Measurements from ENCODE around the gene HIRA. TPM values are rescaled to one million over a fixed set of nuclear protein-coding genes. Genes with fewer than 3 reads are reported as not detected.

The HIRA gene
- total RNA-seq, 1 donor = 17.7 TPM

DNA sequence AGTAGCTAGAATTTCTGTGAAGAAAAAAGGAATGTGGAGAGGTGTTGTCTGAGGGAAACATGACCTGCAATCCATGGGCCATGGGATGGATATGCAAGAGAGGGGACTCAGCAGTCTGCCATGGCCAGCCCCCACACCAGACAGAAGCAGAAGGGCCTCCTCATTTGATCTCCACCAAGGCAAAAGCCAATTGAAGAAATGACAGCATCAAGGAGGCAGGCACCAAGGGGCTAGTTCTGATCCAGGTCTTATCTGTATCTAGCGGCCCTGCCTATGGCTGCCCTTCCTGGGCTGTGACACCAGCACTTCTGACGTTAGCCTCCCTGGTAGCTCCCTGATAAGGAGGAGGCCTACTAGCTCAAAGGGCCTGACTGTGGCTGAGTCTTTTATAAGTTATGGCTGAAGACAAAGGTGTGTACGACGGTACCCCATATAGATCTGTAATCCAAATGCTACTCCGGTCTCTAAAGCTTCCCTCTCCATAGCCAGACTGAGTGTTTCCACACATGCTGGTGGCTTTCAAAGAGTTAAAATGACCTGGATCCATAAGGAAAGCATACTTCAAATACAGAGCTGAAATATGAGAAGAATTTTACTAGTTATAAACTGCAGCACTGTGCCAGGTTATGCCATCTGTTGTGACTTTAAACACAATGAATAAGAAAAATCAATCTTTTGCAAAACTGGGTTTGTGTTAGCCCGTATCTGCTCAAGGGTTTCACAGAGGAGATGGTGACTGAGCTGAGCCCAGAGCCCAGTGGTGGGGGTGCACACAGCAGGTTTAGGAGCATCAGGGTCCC is 34.4 kb downstream of the HIRA start:
- no peak for DNase-seq (ENCODE audit: low read depth)
- TF ChIP-seq, protein P1, sequence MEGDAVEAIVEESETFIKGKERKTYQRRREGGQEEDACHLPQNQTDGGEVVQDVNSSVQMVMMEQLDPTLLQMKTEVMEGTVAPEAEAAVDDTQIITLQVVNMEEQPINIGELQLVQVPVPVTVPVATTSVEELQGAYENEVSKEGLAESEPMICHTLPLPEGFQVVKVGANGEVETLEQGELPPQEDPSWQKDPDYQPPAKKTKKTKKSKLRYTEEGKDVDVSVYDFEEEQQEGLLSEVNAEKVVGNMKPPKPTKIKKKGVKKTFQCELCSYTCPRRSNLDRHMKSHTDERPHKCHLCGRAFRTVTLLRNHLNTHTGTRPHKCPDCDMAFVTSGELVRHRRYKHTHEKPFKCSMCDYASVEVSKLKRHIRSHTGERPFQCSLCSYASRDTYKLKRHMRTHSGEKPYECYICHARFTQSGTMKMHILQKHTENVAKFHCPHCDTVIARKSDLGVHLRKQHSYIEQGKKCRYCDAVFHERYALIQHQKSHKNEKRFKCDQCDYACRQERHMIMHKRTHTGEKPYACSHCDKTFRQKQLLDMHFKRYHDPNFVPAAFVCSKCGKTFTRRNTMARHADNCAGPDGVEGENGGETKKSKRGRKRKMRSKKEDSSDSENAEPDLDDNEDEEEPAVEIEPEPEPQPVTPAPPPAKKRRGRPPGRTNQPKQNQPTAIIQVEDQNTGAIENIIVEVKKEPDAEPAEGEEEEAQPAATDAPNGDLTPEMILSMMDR (IDR thresholded peaks at IDR 0.05; ENCODE audit: insufficient read depth, low read length) = no peak

DNA sequence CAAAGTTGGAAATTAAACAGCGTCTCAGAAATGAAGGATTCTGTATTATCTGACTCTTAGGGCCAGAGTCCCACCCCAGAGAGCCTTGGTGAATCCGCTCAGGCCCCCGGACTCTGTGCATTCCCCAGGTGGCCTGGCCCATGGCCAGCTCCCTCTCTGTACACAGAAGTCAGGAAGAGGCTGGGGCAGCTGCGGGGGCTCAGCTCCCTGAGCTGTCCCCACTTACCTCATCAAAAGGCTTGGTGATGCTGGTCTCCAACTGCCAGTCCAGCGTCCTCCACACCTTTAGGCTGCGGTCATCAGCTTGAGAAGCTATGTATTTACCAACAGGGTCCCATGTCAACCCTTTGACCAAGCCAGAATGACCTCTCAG is 35.0 kb downstream of the HIRA start:
- TF ChIP-seq, protein P1 (IDR thresholded peaks at IDR 0.05; ENCODE audit: insufficient read depth, low read length) = no peak
- no peak overlapping the region for H3K4me3 ChIP-seq (ENCODE audit: low read depth, low read length)

More for the DNA sequence above, 34.4 kb downstream of the HIRA start:
- no peak overlapping the region for H3K4me3 ChIP-seq (ENCODE audit: low read depth, low read length)

DNA sequence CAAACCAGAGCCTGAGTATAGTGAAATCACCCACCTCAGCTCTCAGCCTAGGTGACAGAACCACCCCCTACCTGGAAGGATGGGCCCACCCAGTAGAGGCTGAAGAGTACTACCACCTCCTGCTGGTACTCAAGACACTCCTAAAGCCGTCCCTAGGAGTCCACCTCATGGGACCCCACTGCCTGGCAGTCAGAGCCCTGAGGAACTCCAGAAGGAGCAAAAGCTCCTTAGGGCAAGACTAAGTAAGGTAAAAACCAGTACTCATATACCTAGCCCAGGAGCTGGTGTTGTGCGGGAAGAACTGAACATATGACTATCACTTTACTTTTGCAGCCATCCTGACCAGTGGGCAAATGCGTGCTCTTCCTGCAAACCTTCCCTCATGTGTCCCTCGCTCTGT is 36.3 kb downstream of the HIRA start:
- TF ChIP-seq, protein P1 (IDR thresholded peaks at IDR 0.05; ENCODE audit: insufficient read depth, low read length) = no peak
- no peak overlapping the region for H3K4me3 ChIP-seq (ENCODE audit: low read depth, low read length)
- no peak for DNase-seq (ENCODE audit: low read depth)

More for the DNA sequence above, 35.0 kb downstream of the HIRA start:
- no peak for DNase-seq (ENCODE audit: low read depth)

DNA sequence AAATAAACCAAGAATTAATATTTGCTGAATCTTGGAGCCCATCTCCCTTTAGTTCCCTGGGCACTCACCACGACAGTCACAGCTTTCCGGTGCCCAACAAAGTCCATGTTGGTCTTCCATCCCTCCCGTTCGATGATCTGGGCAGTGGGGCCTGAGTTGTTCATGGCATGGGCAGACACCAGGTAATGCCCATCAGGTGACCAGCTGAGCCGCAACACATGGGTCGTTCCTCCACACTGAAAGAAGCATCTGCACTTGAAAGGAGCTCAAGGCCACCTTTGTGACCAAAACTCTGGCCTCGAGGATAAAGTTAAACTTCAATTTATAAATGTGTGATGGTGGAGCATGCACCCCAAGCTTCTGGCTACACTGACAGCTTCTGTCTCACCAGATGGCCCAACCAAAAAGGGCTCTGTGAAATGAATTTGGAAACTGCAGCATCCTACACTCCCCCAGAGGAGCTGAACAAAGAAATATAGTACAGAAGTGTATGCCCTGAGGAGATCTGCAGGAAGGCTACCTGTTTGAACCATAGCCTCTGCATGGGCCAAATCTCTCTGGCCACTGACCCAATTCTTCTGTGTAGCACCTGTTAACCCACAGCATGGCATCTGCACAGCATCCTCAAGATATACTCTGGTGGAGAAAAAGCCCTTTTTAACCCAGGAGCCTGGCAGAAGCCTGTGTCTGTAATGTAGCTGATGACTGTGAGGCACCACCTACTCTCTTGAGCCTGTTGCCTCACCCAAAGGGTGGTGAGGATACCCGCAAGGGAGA is 37.1 kb downstream of the HIRA start:
- no peak for DNase-seq (ENCODE audit: low read depth)
- H3K4me3 ChIP-seq (ENCODE audit: low read depth, low read length) = no peak overlapping the region
- TF ChIP-seq, protein P1 (IDR thresholded peaks at IDR 0.05; ENCODE audit: insufficient read depth, low read length) = no peak

DNA sequence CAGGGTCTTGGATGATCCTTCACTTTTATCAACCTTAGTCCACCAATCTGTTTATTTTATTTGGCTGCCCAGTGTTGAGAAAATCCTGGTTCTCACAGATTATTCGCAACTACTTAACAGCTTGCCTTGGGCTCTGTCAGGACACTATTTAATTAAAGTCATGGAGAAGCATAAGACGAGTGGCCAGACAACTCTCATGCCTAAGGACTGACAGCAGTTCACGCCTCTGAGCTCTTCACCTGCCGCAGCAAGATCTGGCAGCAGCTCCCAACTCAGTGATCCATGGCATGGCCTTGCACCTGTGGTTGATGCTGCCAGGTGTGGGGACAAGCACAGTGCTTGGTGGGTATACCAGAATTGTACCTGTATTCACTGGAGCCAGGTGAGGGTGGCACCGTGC is 37.8 kb downstream of the HIRA start:
- TF ChIP-seq, protein P1 (IDR thresholded peaks at IDR 0.05; ENCODE audit: insufficient read depth, low read length) = no peak

DNA sequence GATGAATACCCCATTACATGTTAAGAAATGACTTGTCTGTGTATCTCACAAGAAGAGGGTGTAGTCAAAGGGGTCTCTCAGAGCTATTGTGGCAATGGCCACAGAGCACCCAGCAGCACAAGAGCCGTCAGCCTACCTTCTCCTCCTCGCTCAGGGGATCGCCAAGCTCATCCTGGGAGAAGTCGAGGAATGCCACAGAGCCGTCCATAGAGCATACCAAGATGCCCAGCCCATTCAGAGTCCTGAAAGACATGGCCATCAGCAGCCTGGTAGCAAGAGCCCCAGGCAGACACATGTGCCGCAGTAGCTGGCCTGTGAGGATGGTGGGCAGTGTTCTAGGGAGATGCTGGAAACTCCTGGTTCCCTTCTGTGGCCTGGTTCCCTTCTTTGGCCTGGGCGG is 44.0 kb downstream of the HIRA start:
- DNase-seq (ENCODE audit: low read depth) = no peak
- TF ChIP-seq, protein P1 (IDR thresholded peaks at IDR 0.05; ENCODE audit: insufficient read depth, low read length) = no peak

More for the DNA sequence above, 37.8 kb downstream of the HIRA start:
- no peak for DNase-seq (ENCODE audit: low read depth)
- no peak overlapping the region for H3K4me3 ChIP-seq (ENCODE audit: low read depth, low read length)

More for the DNA sequence above, 44.0 kb downstream of the HIRA start:
- H3K4me3 ChIP-seq (ENCODE audit: low read depth, low read length) = no peak overlapping the region

Data from fibroblast of the aortic adventitia (primary cell).